GM12801 (cell line): ENCODE data around the gene SPI1.

Experiments used
- CTCF ChIP-seq: IDR thresholded peaks from one replicate; pipeline ENCODE4 v1.5.1; 2011; ENCODE audit warnings: control low read depth; ENCODE audit not compliant: insufficient read length; ENCODE audit errors: extremely low read depth

SPI1 gene

GRCh38 chr11:47332303-47332711 is 46.0 kb downstream of the SPI1 start:
- no peak for TF ChIP-seq CTCF

GRCh38 chr11:47331454-47332302 is 46.7 kb downstream of the SPI1 start:
- no peak for TF ChIP-seq CTCF

- no peak for TF ChIP-seq CTCF
Measured at GRCh38 chr11:47329987-47330931, 48.1 kb downstream of the SPI1 start.

GRCh38 chr11:47329431-47329986 is 48.8 kb downstream of the SPI1 start:
- no peak for TF ChIP-seq CTCF

GRCh38 chr11:47328449-47329390 is 49.6 kb downstream of the SPI1 start:
- no peak for TF ChIP-seq CTCF

- TF ChIP-seq CTCF: no peak
Measured at GRCh38 chr11:47327949-47328348, 50.4 kb downstream of the SPI1 start.
